Naive thymus-derived CD4-positive, alpha-beta T cell (primary cell): ENCODE results near the gene AACS. TPM values are rescaled to one million over a fixed set of nuclear protein-coding genes. Genes with fewer than 3 reads are reported as not detected.

ENCODE experiments used
- ATAC-seq: fragments of 150-1000 bp; cut with Tn5 transposase; 2 replicates; pipeline ENCODE4 v1.10.0; 2021; ENCODE audit warnings: mild to moderate bottlenecking, moderate library complexity
- CTCF ChIA-PET: fragments of 350-600 bp; sonication (Branson Sonifier 250); formaldehyde crosslinking; loops from one replicate; lab custom pipeline; 2021; ENCODE audit warnings: antibody characterized with exemption; lab: Charles Lee
- POLR2A ChIA-PET: fragments of 350-600 bp; sonication (Branson Sonifier 250); formaldehyde crosslinking; loops from one replicate; lab custom pipeline; 2021; ENCODE audit warnings: antibody characterized with exemption, inconsistent platforms; lab: Charles Lee
- DNase-seq, 9 donors: peaks; one replicate each; pipeline versions ENCODE4 v3.0.0 to v3.0.0-alpha.2; 2020 to 2022; ENCODE audit warnings: mixed read lengths in 1 of 9
- H3K27ac ChIP-seq: one replicate; pipeline ENCODE4 v1.7.0; 2013; ENCODE audit warnings: mild to moderate bottlenecking, low read depth, low read length, moderate library complexity
- H3K27me3 ChIP-seq, 2 donors: one replicate each; pipeline ENCODE4 v1.7.0; 2013; ENCODE audit warnings: low read length in 2 of 2, mild to moderate bottlenecking in 2 of 2, moderate library complexity in 2 of 2; ENCODE audit not compliant: control insufficient read depth in 2 of 2, insufficient read depth in 2 of 2
- H3K36me3 ChIP-seq, 3 experiments: 1 replicate in 2 of 3; 2 replicates in 1 of 3; pipeline ENCODE4 v1.7.0; 2013; ENCODE audit warnings: low read length in 3 of 3, mild to moderate bottlenecking in 3 of 3, moderate library complexity in 1 of 3; ENCODE audit not compliant: insufficient read depth in 3 of 3, control insufficient read depth in 2 of 3
- H3K4me1 ChIP-seq, 2 donors: one replicate each; pipeline ENCODE4 v1.7.0; 2013; ENCODE audit warnings: low read length in 2 of 2, mild to moderate bottlenecking in 2 of 2, moderate library complexity in 1 of 2; ENCODE audit not compliant: control insufficient read depth in 2 of 2, insufficient read depth in 2 of 2
- H3K4me3 ChIP-seq: 2 replicates; pipeline ENCODE4 v1.7.0; 2013; ENCODE audit warnings: mild to moderate bottlenecking, low read length
- H3K9me3 ChIP-seq, 3 experiments: 1 replicate in 2 of 3; 2 replicates in 1 of 3; pipeline ENCODE4 v1.7.0; 2013; ENCODE audit warnings: low read length in 3 of 3; ENCODE audit not compliant: control insufficient read depth in 2 of 3
- H3K27ac Mint-ChIP-seq, 9 donors: one replicate each; pipeline ENCODE4 v1.8.0; 2020 to 2022; ENCODE audit warnings: mixed read lengths in 9 of 9, mild to moderate bottlenecking in 8 of 9, moderate library complexity in 5 of 9, inconsistent platforms in 2 of 9
- H3K27me3 Mint-ChIP-seq, 5 donors: one replicate each; pipeline ENCODE4 v1.8.0; 2021 to 2022; ENCODE audit warnings: mixed read lengths in 5 of 5, mild to moderate bottlenecking in 1 of 5
- H3K36me3 Mint-ChIP-seq, 5 donors: one replicate each; pipeline ENCODE4 v1.8.0; 2020 to 2022; ENCODE audit warnings: mixed read lengths in 5 of 5, mild to moderate bottlenecking in 3 of 5, inconsistent platforms in 1 of 5
- H3K4me1 Mint-ChIP-seq, 7 donors: one replicate each; pipeline ENCODE4 v1.8.0; 2020 to 2022; ENCODE audit warnings: mixed read lengths in 7 of 7, mild to moderate bottlenecking in 3 of 7, inconsistent platforms in 1 of 7
- H3K4me3 Mint-ChIP-seq, 10 donors: one replicate each; pipeline ENCODE4 v1.8.0; 2020 to 2022; ENCODE audit warnings: mild to moderate bottlenecking in 10 of 10, mixed read lengths in 10 of 10, moderate library complexity in 6 of 10, inconsistent platforms in 2 of 10
- H3K9me3 Mint-ChIP-seq, 11 donors: one replicate each; pipeline ENCODE4 v1.8.0; 2020 to 2022; ENCODE audit warnings: mixed read lengths in 11 of 11, mild to moderate bottlenecking in 4 of 11, inconsistent platforms in 1 of 11, moderate library complexity in 1 of 11
- intact Hi-C, 2 donors: fragments of 100-400 bp; cut with micrococcal nuclease; formaldehyde crosslinking; loops; one replicate each; pipeline ENCODE4 v1.15.1; 2023
- polyA plus RNA-seq, 2 donors: library from polyadenylated mRNA; unstranded; fragments of 300-500 nt; fragmentation: Illumina TruSeq; gene quantifications; one replicate each; pipeline ENCODE4 v1.2.3, GENCODE V29; 2021
- total RNA-seq, 6 experiments: library from RNA in 5 of 6; stranded (reverse) in 5 of 6; gene quantifications; 1 replicate in 5 of 6; 2 replicates in 1 of 6; pipeline ENCODE4 v1.2.3 and lab custom pipeline; 2021 to 2026

AACS gene, protein sequence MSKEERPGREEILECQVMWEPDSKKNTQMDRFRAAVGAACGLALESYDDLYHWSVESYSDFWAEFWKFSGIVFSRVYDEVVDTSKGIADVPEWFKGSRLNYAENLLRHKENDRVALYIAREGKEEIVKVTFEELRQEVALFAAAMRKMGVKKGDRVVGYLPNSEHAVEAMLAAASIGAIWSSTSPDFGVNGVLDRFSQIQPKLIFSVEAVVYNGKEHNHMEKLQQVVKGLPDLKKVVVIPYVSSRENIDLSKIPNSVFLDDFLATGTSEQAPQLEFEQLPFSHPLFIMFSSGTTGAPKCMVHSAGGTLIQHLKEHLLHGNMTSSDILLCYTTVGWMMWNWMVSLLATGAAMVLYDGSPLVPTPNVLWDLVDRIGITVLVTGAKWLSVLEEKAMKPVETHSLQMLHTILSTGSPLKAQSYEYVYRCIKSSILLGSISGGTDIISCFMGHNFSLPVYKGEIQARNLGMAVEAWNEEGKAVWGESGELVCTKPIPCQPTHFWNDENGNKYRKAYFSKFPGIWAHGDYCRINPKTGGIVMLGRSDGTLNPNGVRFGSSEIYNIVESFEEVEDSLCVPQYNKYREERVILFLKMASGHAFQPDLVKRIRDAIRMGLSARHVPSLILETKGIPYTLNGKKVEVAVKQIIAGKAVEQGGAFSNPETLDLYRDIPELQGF
- total RNA-seq (10 to 100 TPM; 11.6 to 21.7 (median 14.8) TPM), polyA plus RNA-seq (10 to 100 TPM; 13.2 to 17.2 TPM), total RNA-seq (lab: John Stamatoyannopoulos, UW) (26.5 reads per million, percentile 57 among the genes with 10 or more reads in this experiment)

DNA sequence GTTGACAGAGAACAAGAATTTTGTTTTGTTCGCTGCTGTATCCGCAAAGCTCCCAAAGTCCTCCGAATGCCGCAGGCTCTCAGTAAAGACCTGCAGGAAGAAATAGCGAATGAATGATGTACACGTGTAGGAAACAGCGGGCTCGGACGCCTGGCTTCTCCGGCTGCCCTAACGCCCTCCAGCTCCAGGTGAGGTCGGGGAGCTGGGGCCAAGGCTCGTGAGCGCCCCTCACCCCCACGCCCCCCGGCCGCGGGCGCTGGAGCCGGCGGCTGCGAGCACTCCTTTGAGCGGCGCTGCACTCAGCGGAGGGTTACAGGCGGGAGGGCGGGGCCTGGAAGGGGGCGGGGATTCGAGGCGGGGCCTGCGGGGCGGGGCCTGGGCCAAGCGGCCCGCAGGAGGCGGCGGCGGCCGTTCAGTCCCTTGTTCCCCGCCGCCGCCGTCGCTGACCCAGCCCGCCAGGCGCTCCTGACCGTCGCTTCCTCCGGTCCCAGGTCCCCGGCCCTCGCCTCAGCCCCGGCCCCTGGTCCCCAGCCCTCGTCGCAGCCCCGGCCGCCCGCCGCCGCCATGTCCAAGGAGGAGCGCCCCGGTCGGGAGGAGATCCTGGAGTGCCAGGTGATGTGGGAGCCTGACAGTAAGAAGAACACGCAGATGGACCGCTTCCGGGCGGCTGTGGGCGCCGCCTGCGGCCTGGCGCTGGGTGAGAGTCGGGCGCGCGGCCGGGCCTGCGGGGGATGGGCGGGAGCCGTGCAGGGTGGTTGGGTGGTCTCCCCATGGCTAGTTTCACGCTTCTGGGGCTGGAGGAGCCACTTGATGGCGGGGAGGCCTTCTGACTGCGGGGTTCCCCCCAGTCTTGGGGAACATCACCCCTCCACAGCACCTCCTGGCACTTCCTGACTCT, at the start of gene AACS:
Gene AACS, plus strand, starts transcription at position 415 of the 898 bp plus-strand sequence. Its CDS starts 150 bp downstream, at position 565.
- Mint-ChIP-seq H3K4me3 (peak within 1 kb of the TSS; percentile 72 to 92 (median 86)), H3K36me3 (peaks cover 0 to 4% (median 0%) of the 10 kb centered on the region in 5 donors), H3K9me3 (peaks cover 0 to 5% (median 0%) of the 10 kb centered on the region in 11 donors), H3K27me3 (peaks cover 0 to 20% (median 3%) of the 10 kb centered on the region in 5 donors), H3K27ac (peak within 1 kb of the TSS; percentile 42 to 88 (median 64)), H3K4me1 (peaks cover 9 to 25% (median 20%) of the 10 kb centered on the region in 7 donors)
- ATAC-seq (peak; percentile 99), DNase-seq (peak; percentile 50 to 81 (median 69))
- ChIA-PET CTCF (no interaction called here), POLR2A (interaction anchor here (1.5 to 2.7 kb wide), 3 partner anchors 15 to 151 kb away, joined by 6 to 17 read pairs (median 7); partner anchors contain the start of genes BRI3BP and UBC)
- Histone ChIP-seq H3K27me3 (no peaks in the 10 kb centered on the region), H3K4me3 (peak within 1 kb of the TSS; percentile 69), H3K4me1 (no peaks in the 10 kb centered on the region), H3K9me3 (no peaks in the 10 kb centered on the region), H3K27ac (peak within 1 kb of the TSS; percentile 83), H3K36me3 (peaks cover 0 to 4% (median 0%) of the 10 kb centered on the region in 3 experiments)
- intact Hi-C loops, result loop anchor here (1.0 to 5.0 kb wide), 6 partner anchors 16 to 201 kb away; partner anchors contain the start of genes BRI3BP (in 2 of the 2) and DHX37 (in 2 of the 2)

DNA sequence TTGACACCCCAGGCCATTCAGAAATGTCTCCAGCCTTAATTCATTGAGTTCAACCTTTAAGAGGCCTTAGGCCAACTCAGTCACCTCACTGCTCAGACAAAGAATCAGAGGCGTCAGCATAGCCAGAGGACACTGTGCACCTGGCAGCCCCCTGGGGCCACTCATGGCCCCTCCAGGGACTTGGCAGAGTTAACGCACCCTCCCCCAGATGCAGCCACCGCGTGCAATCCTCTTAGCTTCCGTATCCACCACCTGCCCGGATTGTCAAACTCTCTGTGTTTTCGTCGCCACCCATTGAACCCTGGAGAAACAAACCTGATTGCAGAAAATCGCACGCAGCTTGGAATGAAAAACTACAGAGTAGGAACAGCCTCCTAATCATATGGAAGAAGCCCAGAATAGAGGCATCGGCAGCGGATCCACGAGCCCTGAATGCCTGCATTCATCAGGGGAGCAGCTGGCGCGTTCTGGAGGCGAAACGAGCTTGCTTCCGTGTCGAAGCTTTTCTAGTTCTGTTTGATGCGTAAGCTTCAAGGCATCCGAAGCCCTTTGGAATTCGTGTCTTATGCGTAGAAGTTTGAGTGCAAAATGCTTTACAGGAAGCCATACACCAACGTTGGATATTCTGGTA, 49.4 kb upstream of the AACS start:
- H3K27me3 ChIP-seq, result no peaks in the 10 kb centered on the region
- no peaks in the 10 kb centered on the region for H3K9me3 ChIP-seq
- no peak for DNase-seq
- ATAC-seq, result no peak
- Mint-ChIP-seq H3K36me3 (peaks cover 0 to 36% (median 7%) of the 10 kb centered on the region in 5 donors), H3K27ac (no peak overlapping the region), H3K4me1 (peaks cover 0 to 3% (median 0%) of the 10 kb centered on the region in 7 donors), H3K9me3 (no peaks in the 10 kb centered on the region), H3K4me3 (no peak overlapping the region), H3K27me3 (no peaks in the 10 kb centered on the region)
- no peak overlapping the region for H3K4me3 ChIP-seq
- intact Hi-C loops, result no loop called here
- CTCF ChIA-PET, result no interaction called here
- no peaks in the 10 kb centered on the region for H3K4me1 ChIP-seq
- POLR2A ChIA-PET, result no interaction called here
- peaks cover 0 to 22% (median 0%) of the 10 kb centered on the region in 3 experiments for H3K36me3 ChIP-seq
- no peak overlapping the region for H3K27ac ChIP-seq

DNA sequence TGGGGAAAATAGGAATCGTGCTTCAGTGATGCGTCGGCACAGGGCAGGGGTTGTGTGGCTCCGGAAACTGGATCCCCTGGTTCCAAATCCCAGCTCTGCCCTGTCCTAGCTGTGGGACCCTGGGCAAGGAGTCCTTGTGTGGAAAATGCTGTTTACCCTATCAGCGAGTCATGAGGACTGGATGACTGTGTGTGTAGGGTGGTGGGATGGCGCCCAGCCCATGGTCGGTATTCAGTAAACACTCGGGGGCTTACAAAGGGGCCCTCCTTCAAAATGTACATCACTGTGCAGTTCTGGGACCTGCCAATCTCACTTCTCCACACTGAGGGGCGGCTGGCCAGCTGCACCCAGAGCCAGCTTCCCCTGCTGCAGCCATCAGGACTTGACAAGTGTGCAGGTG, 47.4 kb upstream of the AACS start:
- Mint-ChIP-seq H3K27me3 (no peaks in the 10 kb centered on the region), H3K4me3 (no peak overlapping the region)

DNA sequence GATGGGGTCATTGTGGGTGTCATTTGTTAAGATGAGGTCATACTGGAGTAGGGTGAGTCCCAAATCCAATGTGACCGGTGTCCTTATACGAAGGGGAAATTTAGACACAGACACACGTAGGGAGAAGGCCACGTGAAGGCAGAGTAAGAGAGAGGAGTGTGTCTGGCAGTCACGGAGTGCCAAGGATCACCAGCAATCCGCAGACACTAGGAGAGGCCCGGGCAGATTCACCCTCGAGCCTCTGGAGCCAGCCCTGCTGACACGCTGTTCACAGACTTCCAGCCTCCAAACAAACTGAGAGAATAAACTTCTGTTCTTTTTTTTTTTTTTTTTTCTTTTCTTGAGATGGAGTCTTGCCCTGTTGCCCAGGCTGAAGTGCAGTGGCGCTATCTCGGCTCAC, 46.9 kb upstream of the AACS start:
- H3K4me3 ChIP-seq, result no peak overlapping the region
- ChIA-PET POLR2A (no interaction called here), CTCF (no interaction called here)
- ATAC-seq, result no peak
- no peak for DNase-seq
- Mint-ChIP-seq H3K27ac (peak overlapping the region in 1 of 9 donors; percentile 74), H3K9me3 (no peaks in the 10 kb centered on the region), H3K4me3 (no peak overlapping the region), H3K36me3 (peaks cover 0 to 39% (median 14%) of the 10 kb centered on the region in 5 donors), H3K27me3 (no peaks in the 10 kb centered on the region), H3K4me1 (peaks cover 0 to 2% (median 0%) of the 10 kb centered on the region in 7 donors)
- H3K4me1 ChIP-seq, result no peaks in the 10 kb centered on the region
- H3K27me3 ChIP-seq, result no peaks in the 10 kb centered on the region
- H3K27ac ChIP-seq, result no peak overlapping the region
- H3K9me3 ChIP-seq, result no peaks in the 10 kb centered on the region
- peaks cover 0 to 17% (median 0%) of the 10 kb centered on the region in 3 experiments for H3K36me3 ChIP-seq
- intact Hi-C loops, result no loop called here

More for the DNA sequence above, 47.4 kb upstream of the AACS start:
- DNase-seq (no peak), ATAC-seq (no peak)
- H3K36me3 ChIP-seq, result peaks cover 0 to 22% (median 0%) of the 10 kb centered on the region in 3 experiments
- intact Hi-C loops, result no loop called here
- Mint-ChIP-seq H3K4me1 (peaks cover 0 to 2% (median 0%) of the 10 kb centered on the region in 7 donors), H3K27ac (no peak overlapping the region), H3K36me3 (peaks cover 0 to 37% (median 14%) of the 10 kb centered on the region in 5 donors), H3K9me3 (no peaks in the 10 kb centered on the region)
- no peaks in the 10 kb centered on the region for H3K4me1 ChIP-seq
- POLR2A ChIA-PET, result no interaction called here
- no peak overlapping the region for H3K4me3 ChIP-seq
- no peak overlapping the region for H3K27ac ChIP-seq
- CTCF ChIA-PET, result no interaction called here
- no peaks in the 10 kb centered on the region for H3K9me3 ChIP-seq
- no peaks in the 10 kb centered on the region for H3K27me3 ChIP-seq

DNA sequence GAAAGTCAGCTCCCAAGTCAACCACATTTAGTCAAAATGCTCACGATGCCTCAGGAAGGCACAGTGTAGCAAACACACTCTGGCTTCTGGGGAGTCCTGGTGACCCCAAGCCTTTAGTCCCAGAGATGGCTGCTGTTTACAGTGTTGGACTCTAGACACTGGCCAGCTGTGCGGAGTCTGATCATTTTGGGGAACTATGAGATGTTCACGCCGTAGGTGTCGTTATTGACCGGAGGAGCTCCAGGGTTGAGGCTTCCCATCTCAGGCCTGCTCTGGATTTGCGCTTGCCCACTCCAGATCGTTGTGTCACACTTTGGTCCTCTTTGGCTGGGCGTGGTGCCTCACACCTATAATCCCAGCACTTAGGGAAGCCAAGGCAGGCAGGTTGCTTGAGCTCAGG, 44.1 kb upstream of the AACS start:
- Mint-ChIP-seq H3K9me3 (no peaks in the 10 kb centered on the region), H3K4me1 (peaks cover 0 to 2% (median 0%) of the 10 kb centered on the region in 7 donors), H3K36me3 (peaks cover 0 to 45% (median 16%) of the 10 kb centered on the region in 5 donors), H3K27ac (no peak overlapping the region), H3K27me3 (no peaks in the 10 kb centered on the region), H3K4me3 (no peak overlapping the region)
- ChIA-PET CTCF (no interaction called here), POLR2A (no interaction called here)
- H3K27ac ChIP-seq, result no peak overlapping the region
- DNase-seq, result no peak
- intact Hi-C loops, result no loop called here
- no peak for ATAC-seq
- no peaks in the 10 kb centered on the region for H3K4me1 ChIP-seq
- no peak overlapping the region for H3K4me3 ChIP-seq
- no peaks in the 10 kb centered on the region for H3K27me3 ChIP-seq
- H3K9me3 ChIP-seq, result no peaks in the 10 kb centered on the region
- peaks cover 0 to 5% (median 0%) of the 10 kb centered on the region in 3 experiments for H3K36me3 ChIP-seq
